ENCODE data around the gene LCOR. TPM values are rescaled to one million over a fixed set of nuclear protein-coding genes. Genes with fewer than 3 reads are reported as not detected.

LCOR gene
- total RNA-seq, 1 donor from 2014 or later, result 35.3 TPM

- Mint-ChIP-seq H3K4me3 (no peak overlapping the region), H3K9me3 (no peaks in the 10 kb centered on the region), H3K27ac (peak overlapping the region; percentile 76), H3K4me1 (peaks cover 42% of the 10 kb centered on the region), H3K27me3 (ENCODE audit: insufficient read depth, low read depth) (peaks cover 29% of the 10 kb centered on the region), H3K36me3 (no peaks in the 10 kb centered on the region)
- H3F3A ChIP-seq (ENCODE audit: low read depth), result peaks cover 32% of the 10 kb centered on the region
- peaks cover 38% of the 10 kb centered on the region for H3K4me1 ChIP-seq
- H3K36me3 ChIP-seq, result no peaks in the 10 kb centered on the region
- no peaks in the 10 kb centered on the region for H3K27me3 ChIP-seq
- H4K20me1 ChIP-seq (ENCODE audit: low read depth), result peaks cover 3% of the 10 kb centered on the region
- no peak overlapping the region for H3K9ac ChIP-seq
- no peak overlapping the region for H3K4me2 ChIP-seq
- DNase-seq (ENCODE audit: low spot score), result no peak
- H3K79me2 ChIP-seq (ENCODE audit: low read depth), result no peaks in the 10 kb centered on the region
- no peaks in the 10 kb centered on the region for H3K9me3 ChIP-seq (ENCODE audit: low read depth)
- no peak overlapping the region for H3K4me3 ChIP-seq
- no peak overlapping the region for H2AFZ ChIP-seq (replicated peaks)
- no peak overlapping the region for H3K27ac ChIP-seq
- TF ChIP-seq CTCF (IDR thresholded peaks at IDR 0.05), result no peak
- no peak for TF ChIP-seq EZH2 (IDR thresholded peaks at IDR 0.05)
- no peak for TF ChIP-seq EZH2phosphoT487 (IDR thresholded peaks at IDR 0.05)
These were observed 186.4 kb downstream of the LCOR start for GRCh38 chr10:97018251-97019212.

- Mint-ChIP-seq H3K36me3 (no peaks in the 10 kb centered on the region), H3K4me1 (peaks cover 48% of the 10 kb centered on the region), H3K4me3 (no peak overlapping the region), H3K27me3 (ENCODE audit: insufficient read depth, low read depth) (peaks cover 28% of the 10 kb centered on the region), H3K9me3 (no peaks in the 10 kb centered on the region), H3K27ac (no peak overlapping the region)
- H3K4me2 ChIP-seq, result no peak overlapping the region
- H4K20me1 ChIP-seq (ENCODE audit: low read depth), result peaks cover 3% of the 10 kb centered on the region
- H2AFZ ChIP-seq (replicated peaks), result no peak overlapping the region
- TF ChIP-seq EZH2 (IDR thresholded peaks at IDR 0.05), result no peak
- TF ChIP-seq CTCF (IDR thresholded peaks at IDR 0.05), result no peak
- no peak for TF ChIP-seq EZH2phosphoT487 (IDR thresholded peaks at IDR 0.05)
- H3K36me3 ChIP-seq, result no peaks in the 10 kb centered on the region
- DNase-seq (ENCODE audit: low spot score), result no peak
- peaks cover 38% of the 10 kb centered on the region for H3K4me1 ChIP-seq
- no peak overlapping the region for H3K9ac ChIP-seq
- peaks cover 32% of the 10 kb centered on the region for H3F3A ChIP-seq (ENCODE audit: low read depth)
- no peaks in the 10 kb centered on the region for H3K79me2 ChIP-seq (ENCODE audit: low read depth)
- no peak overlapping the region for H3K4me3 ChIP-seq
- no peaks in the 10 kb centered on the region for H3K27me3 ChIP-seq
- no peaks in the 10 kb centered on the region for H3K9me3 ChIP-seq (ENCODE audit: low read depth)
- H3K27ac ChIP-seq, result no peak overlapping the region
These were observed 187.2 kb downstream of the LCOR start for GRCh38 chr10:97019213-97019844.

- Histone ChIP-seq H3K27me3 (no peaks in the 10 kb centered on the region), H3K4me1 (peaks cover 38% of the 10 kb centered on the region), H3K4me3 (no peak overlapping the region), H3K4me2 (peak overlapping the region; percentile 63), H3K9me3 (ENCODE audit: low read depth) (no peaks in the 10 kb centered on the region), H3K79me2 (ENCODE audit: low read depth) (no peaks in the 10 kb centered on the region), H2AFZ (replicated peaks) (no peak overlapping the region), H3F3A (ENCODE audit: low read depth) (peaks cover 35% of the 10 kb centered on the region), H3K27ac (peak overlapping the region; percentile 77), H3K9ac (no peak overlapping the region), H3K36me3 (no peaks in the 10 kb centered on the region), H4K20me1 (ENCODE audit: low read depth) (peaks cover 3% of the 10 kb centered on the region)
- TF ChIP-seq EZH2phosphoT487 (IDR thresholded peaks at IDR 0.05), result no peak
- TF ChIP-seq EZH2 (IDR thresholded peaks at IDR 0.05), result no peak
- TF ChIP-seq CTCF (IDR thresholded peaks at IDR 0.05), result no peak
- Mint-ChIP-seq H3K4me3 (peak overlapping the region; percentile 74), H3K4me1 (peaks cover 50% of the 10 kb centered on the region), H3K9me3 (no peaks in the 10 kb centered on the region), H3K27me3 (ENCODE audit: insufficient read depth, low read depth) (peaks cover 24% of the 10 kb centered on the region), H3K27ac (peak overlapping the region; percentile 83), H3K36me3 (no peaks in the 10 kb centered on the region)
- peak; percentile 89 for DNase-seq (ENCODE audit: low spot score)
These were observed 188.6 kb downstream of the LCOR start for GRCh38 chr10:97020452-97021400.

Data from neural progenitor cell (in vitro differentiated cells).